Endothelial cell of umbilical vein (primary cell): ENCODE data around the gene APBA2. TPM values are rescaled to one million over a fixed set of nuclear protein-coding genes. Genes with fewer than 3 reads are reported as not detected.

Experiments used
- BruUV-seq: library from RNA; stranded (reverse); fragments of 400-500 nt; replicated peaks from 2 replicates; lab custom pipeline; 2021; lab: Mats Ljungman, UMichigan
- CTCF ChIA-PET: fragments of 300-600, 350-600 bp; sonication (Branson Sonifier 250); formaldehyde crosslinking; loops from one replicate; lab custom pipeline; 2021; ENCODE audit warnings: antibody characterized with exemption, inconsistent platforms; lab: Charles Lee
- POLR2A ChIA-PET: fragments of 300-600, 350-600 bp; sonication (Branson Sonifier 250); formaldehyde crosslinking; loops from one replicate; lab custom pipeline; 2021; ENCODE audit warnings: antibody characterized with exemption, inconsistent platforms; lab: Charles Lee
- DNase-seq: peaks from one replicate; pipeline ENCODE4 v3.0.0-alpha.2; 2011; ENCODE audit warnings: low read depth, low spot score
- FAIRE-seq: peaks from 2 replicates; lab custom pipeline; 2011; peaks lifted over from hg19 to GRCh38; lab: Jason Lieb, UNC
- H2AFZ ChIP-seq: 2 replicates; pipeline ENCODE4 v1.6.0; 2012; ENCODE audit warnings: low read depth, low read length, control low read depth, inconsistent platforms
- H3K27ac ChIP-seq: 2 replicates; pipeline ENCODE4 v1.5.1; 2011; ENCODE audit warnings: low read depth, mild to moderate bottlenecking, control low read depth, low read length, moderate library complexity; ENCODE audit not compliant: insufficient read depth
- H3K27me3 ChIP-seq, 2 experiments: 2 replicates each; pipeline versions ENCODE4 v1.6.0 to v1.6.1; 2011; ENCODE audit warnings: low read length in 2 of 2, mixed read lengths in 1 of 2; ENCODE audit not compliant: control insufficient read depth in 2 of 2, insufficient read depth in 2 of 2
- H3K36me3 ChIP-seq, 2 experiments: 2 replicates in 1 of 2; 3 replicates in 1 of 2; pipeline ENCODE4 v1.5.1; 2011; ENCODE audit warnings: low read length in 2 of 2, mild to moderate bottlenecking in 1 of 2, moderate library complexity in 1 of 2; ENCODE audit not compliant: control insufficient read depth in 2 of 2, insufficient read depth in 2 of 2; ENCODE audit errors: extremely low read depth in 1 of 2
- H3K4me1 ChIP-seq: 3 replicates; pipeline ENCODE4 v1.5.1; 2011; ENCODE audit warnings: mild to moderate bottlenecking, low read length; ENCODE audit not compliant: control insufficient read depth, insufficient read depth; ENCODE audit errors: extremely low read depth
- H3K4me2 ChIP-seq: 2 replicates; pipeline ENCODE4 v1.6.1; 2011; ENCODE audit warnings: low read length, control low read depth, mixed read lengths; ENCODE audit not compliant: insufficient read depth
- H3K4me3 ChIP-seq, 3 experiments: fragments of 200-600 bp in 1 of 3; sonication (generic), shearing (Covaris generic) in 1 of 3; replicated peaks in 1 of 3; 2 replicates each; pipeline ENCODE4 v1.5.1; 2011 to 2016; ENCODE audit warnings: control low read depth in 3 of 3, low read length in 3 of 3, mild to moderate bottlenecking in 2 of 3, inconsistent platforms in 1 of 3, low read depth in 1 of 3, moderate library complexity in 1 of 3; ENCODE audit not compliant: insufficient read depth in 1 of 3
- H3K79me2 ChIP-seq: 2 replicates; pipeline ENCODE4 v1.6.0; 2012; ENCODE audit warnings: low read length, inconsistent platforms; ENCODE audit not compliant: control insufficient read depth, insufficient read depth
- H3K9ac ChIP-seq: replicated peaks from 2 replicates; pipeline ENCODE3; 2011; ENCODE audit warnings: low read length, control low read depth; ENCODE audit not compliant: insufficient read depth; ENCODE audit errors: extremely low read depth
- H3K9me1 ChIP-seq: replicated peaks from 3 replicates; pipeline ENCODE4 v1.6.0; 2011; ENCODE audit warnings: mild to moderate bottlenecking, low read length; ENCODE audit not compliant: control insufficient read depth, insufficient read depth; ENCODE audit errors: extremely low read depth
- H3K9me3 ChIP-seq: replicated peaks from 2 replicates; pipeline ENCODE4 v1.5.1; 2012; ENCODE audit warnings: low read length, inconsistent platforms; ENCODE audit not compliant: control insufficient read depth, insufficient read depth
- H4K20me1 ChIP-seq: replicated peaks from 2 replicates; pipeline ENCODE3; 2011; ENCODE audit warnings: mild to moderate bottlenecking, low read length; ENCODE audit not compliant: control insufficient read depth, insufficient read depth; ENCODE audit errors: extremely low read depth
- CTCF ChIP-seq, 2 donors: IDR thresholded peaks; 1 replicate in 1 of 2; 2 replicates in 1 of 2; pipeline ENCODE4 v1.5.1; 2011; ENCODE audit warnings: low read length in 2 of 2, mild to moderate bottlenecking in 2 of 2, moderate library complexity in 2 of 2, control low read depth in 1 of 2, inconsistent platforms in 1 of 2, low read depth in 1 of 2; ENCODE audit not compliant: insufficient read depth in 1 of 2; ENCODE audit errors: extremely low read depth in 1 of 2
- EZH2 ChIP-seq: IDR thresholded peaks from 2 replicates; pipeline ENCODE4 v1.6.1; 2012; ENCODE audit warnings: borderline replicate concordance, low read depth, mild to moderate bottlenecking, moderate library complexity, low read length, inconsistent platforms; ENCODE audit not compliant: severe bottlenecking
- FOS ChIP-seq: IDR thresholded peaks from 2 replicates; pipeline ENCODE4 v1.6.1; 2011; ENCODE audit warnings: mild to moderate bottlenecking, low read length, moderate library complexity, borderline replicate concordance; ENCODE audit not compliant: insufficient read depth
- GATA2 ChIP-seq: IDR thresholded peaks from 2 replicates; pipeline ENCODE4 v1.7.0; 2011; ENCODE audit warnings: low read depth, mild to moderate bottlenecking, moderate library complexity, mixed read lengths, low read length; ENCODE audit not compliant: insufficient read length, insufficient read depth
- JUN ChIP-seq: IDR thresholded peaks from 2 replicates; pipeline ENCODE4 v1.6.1; 2011; ENCODE audit warnings: borderline replicate concordance, low read depth; ENCODE audit not compliant: insufficient read length, insufficient read depth
- MAX ChIP-seq: IDR thresholded peaks from 2 replicates; pipeline ENCODE4 v1.6.1; 2011; ENCODE audit not compliant: insufficient read depth, insufficient read length
- MYC ChIP-seq: IDR thresholded peaks from one replicate; pipeline ENCODE4 v1.6.1; 2011; ENCODE audit warnings: mild to moderate bottlenecking, low read depth, low read length
- POLR2A ChIP-seq: IDR thresholded peaks from 2 replicates; pipeline ENCODE4 v1.6.1; 2012; ENCODE audit warnings: low read depth, mild to moderate bottlenecking, control low read depth, low read length
- POLR2AphosphoS5 ChIP-seq: IDR thresholded peaks from 2 replicates; pipeline ENCODE4 v1.6.1; 2012; ENCODE audit warnings: low read depth, mild to moderate bottlenecking, control low read depth, low read length, moderate library complexity; ENCODE audit not compliant: insufficient read depth
- dilution Hi-C: fragments of 300-500 bp; cut with MboI; formaldehyde crosslinking; loops from one replicate; pipeline ENCODE4 v1.15.0; 2019; ENCODE audit warnings: low sequenced_read_pairs; ENCODE audit not compliant: extremely low pct_ligation_motif_present
- intact Hi-C: fragments of 100-400 bp; cut with micrococcal nuclease; formaldehyde crosslinking; loops from one replicate; pipeline ENCODE4 v1.10.0; 2022
- polyA plus RNA-seq, 4 experiments: library from polyadenylated mRNA; depleted of rRNA in 3 of 4; stranded (reverse) in 3 of 4; unstranded in 1 of 4; fragments of >200 nt; gene quantifications; 2 replicates each; pipeline versions ENCODE4 v1.2.1 to v1.2.3, GENCODE V29; 2011 to 2012; ENCODE audit warnings: missing spikeins in 1 of 4
- total RNA-seq: library from RNA; stranded (reverse); gene quantifications from 2 replicates; pipeline ENCODE4 v1.2.3, GENCODE V29; 2021

Gene APBA2
- total and polyA plus RNA-seq, 2 donors (not counting 3 experiments of a cell fraction or from before 2014, with no cell fraction given): 5.7 to 11.1 TPM

GRCh38 chr15:28914046-28914445 is 28.3 kb downstream of the APBA2 start:
- TF ChIP-seq EZH2 (no peak), MAX (no peak), POLR2AphosphoS5 (no peak), GATA2 (no peak), POLR2A (no peak), JUN (no peak), MYC (no peak)
- H3K27me3 ChIP-seq: no peaks in the 10 kb centered on the region
- dilution Hi-C loops: no loop called here
- H3K79me2 ChIP-seq: no peaks in the 10 kb centered on the region
- no peaks in the 10 kb centered on the region for H3K9me1 ChIP-seq
- ChIA-PET POLR2A (interaction anchor here (0.5 kb wide), 1 partner anchor 164 kb away, joined by 7 read pairs; no protein-coding TSS in a partner anchor), CTCF (no interaction called here)
- no TSS peak for BruUV-seq
- no peak overlapping the region for H2AFZ ChIP-seq
- no peaks in the 10 kb centered on the region for H3K4me1 ChIP-seq
- intact Hi-C loops: no loop called here
- no peak overlapping the region for H3K27ac ChIP-seq
- DNase-seq: no peak
- no peak for FAIRE-seq
- H3K9ac ChIP-seq: no peak overlapping the region
- H3K9me3 ChIP-seq: no peaks in the 10 kb centered on the region
- H4K20me1 ChIP-seq: no peaks in the 10 kb centered on the region
- H3K4me3 ChIP-seq: no peak overlapping the region
- no peak overlapping the region for H3K4me2 ChIP-seq
- H3K36me3 ChIP-seq: no peaks in the 10 kb centered on the region

GRCh38 chr15:28914483-28915023 is 28.8 kb downstream of the APBA2 start:
- no peak for TF ChIP-seq MAX
- no peak for TF ChIP-seq POLR2A
- no peak for TF ChIP-seq JUN
- TF ChIP-seq EZH2: no peak
- no peak for TF ChIP-seq CTCF (IDR thresholded peaks at IDR 0.05; ENCODE audit: extremely low read depth in 1 of 2, insufficient read depth in 1 of 2, low read depth in 1 of 2, low read length in 2 of 2)
- no peak for TF ChIP-seq GATA2
- TF ChIP-seq MYC: no peak
- TF ChIP-seq FOS: no peak
- no peak for TF ChIP-seq POLR2AphosphoS5
- dilution Hi-C loops: no loop called here
- no peaks in the 10 kb centered on the region for H3K79me2 ChIP-seq
- no peak overlapping the region for H3K4me2 ChIP-seq
- intact Hi-C loops: loop anchor here (5.0 kb wide), 2 partner anchors 63 to 122 kb away; no protein-coding TSS in a partner anchor
- DNase-seq: no peak
- no peaks in the 10 kb centered on the region for H3K9me3 ChIP-seq
- CTCF ChIA-PET: no interaction called here
- POLR2A ChIA-PET: no interaction called here
- no TSS peak for BruUV-seq
- no peaks in the 10 kb centered on the region for H3K9me1 ChIP-seq
- no peak overlapping the region for H3K27ac ChIP-seq
- no peaks in the 10 kb centered on the region for H3K27me3 ChIP-seq
- no peak overlapping the region for H3K9ac ChIP-seq
- H3K4me3 ChIP-seq: no peak overlapping the region
- H3K36me3 ChIP-seq: no peaks in the 10 kb centered on the region
- no peaks in the 10 kb centered on the region for H3K4me1 ChIP-seq
- H4K20me1 ChIP-seq: no peaks in the 10 kb centered on the region
- FAIRE-seq: no peak
- H2AFZ ChIP-seq: no peak overlapping the region
